NCI-H187 (cell line): ENCODE data around the gene DOK7.
"Not testable (repeated sequence)": the region's sequence is repeated elsewhere in the genome, so short reads cannot be mapped to it uniquely, and the experiment has no call there.

Experiments
- DNase-seq, 2 experiments: peaks; one replicate each; lab custom pipeline; 2025; lab: John Stamatoyannopoulos, UW

DOK7 gene

GRCh38 chr4:3508542-3508941 is 45.4 kb downstream of the DOK7 start:
- no peak for DNase-seq

DNA sequence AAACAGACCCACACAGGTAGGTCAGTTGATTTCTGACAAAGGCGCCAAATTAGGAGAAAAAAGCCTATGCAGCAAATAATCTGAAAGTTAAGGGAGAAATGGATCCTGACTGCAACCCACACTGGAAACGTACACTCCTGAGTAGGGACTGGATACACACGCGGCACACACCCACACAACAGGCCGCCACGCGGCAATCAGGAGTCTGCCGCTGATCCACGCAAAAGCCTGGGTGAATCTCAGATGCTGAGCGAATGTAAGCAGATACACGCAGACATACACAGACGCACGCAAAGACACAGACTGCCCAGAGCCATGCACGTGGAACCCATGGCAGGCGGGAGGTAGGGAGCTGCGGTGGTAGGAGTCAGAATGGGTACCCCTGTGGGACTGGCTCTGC is 47.4 kb downstream of the DOK7 start:
- DNase-seq: no peak

GRCh38 chr4:3511187-3511586 is 48.1 kb downstream of the DOK7 start:
- no peak for DNase-seq

DNA sequence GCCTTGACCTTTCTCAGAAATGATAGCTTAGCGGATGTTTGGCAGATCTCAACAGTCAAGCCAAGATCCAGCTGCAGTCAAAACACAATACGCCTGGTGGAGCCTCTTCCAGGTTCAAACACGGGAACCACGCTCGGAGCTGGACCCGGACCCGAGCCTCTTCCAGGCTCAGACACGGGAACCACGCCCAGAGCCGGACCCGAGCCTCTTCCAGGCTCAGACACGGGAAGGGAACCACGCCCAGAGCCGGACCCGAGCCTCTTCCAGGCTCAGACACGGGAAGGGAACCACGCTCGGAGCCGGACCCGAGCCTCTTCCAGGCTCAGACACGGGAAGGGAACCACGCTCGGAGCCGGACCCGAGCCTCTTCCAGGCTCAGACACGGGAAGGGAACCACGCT is 48.5 kb downstream of the DOK7 start:
- DNase-seq: not testable (repeated sequence)

GRCh38 chr4:3512279-3512678 is 49.2 kb downstream of the DOK7 start:
- DNase-seq: no peak

DNA sequence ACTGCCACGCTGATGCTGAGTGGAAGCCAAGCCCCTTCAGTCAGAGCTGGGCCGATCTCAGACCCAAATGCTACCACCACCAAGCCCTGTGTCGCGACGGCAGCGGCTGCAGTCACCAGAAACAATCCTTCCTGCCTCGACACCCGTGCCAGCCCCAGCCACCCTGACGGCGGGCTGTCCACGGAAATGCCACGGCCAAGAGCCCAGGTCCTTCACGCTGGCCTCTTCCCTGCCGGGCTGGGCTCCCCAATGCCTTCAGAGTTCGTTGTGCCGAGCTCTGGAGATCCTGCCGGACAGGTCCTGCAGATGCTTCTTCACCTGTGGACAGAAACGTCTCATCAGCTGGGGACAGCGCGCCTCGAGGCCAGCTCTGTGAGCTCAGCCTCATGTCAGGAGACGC is 49.6 kb downstream of the DOK7 start:
- DNase-seq: no peak

DNA sequence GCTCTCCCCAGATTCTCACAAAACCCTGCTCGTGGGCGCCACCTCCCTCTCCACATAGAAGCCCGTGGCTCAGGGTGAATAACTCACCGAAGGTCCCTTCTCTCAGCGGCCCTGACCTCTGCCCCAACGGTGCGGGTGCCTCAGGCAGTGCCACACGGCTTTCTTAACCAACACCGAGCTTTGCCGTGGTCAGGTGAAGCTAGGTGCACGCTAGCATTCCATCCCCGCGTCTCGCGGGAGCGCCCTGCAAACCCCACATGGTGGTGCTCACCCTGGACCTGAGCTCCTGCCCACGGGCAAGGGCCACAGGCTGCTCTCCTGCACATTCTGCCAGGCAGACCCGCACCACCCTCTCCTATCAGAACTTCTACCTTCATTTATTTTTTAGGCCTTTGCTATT is 50.7 kb downstream of the DOK7 start:
- no peak for DNase-seq

- DNase-seq: no peak
These were observed 51.2 kb downstream of the DOK7 start for GRCh38 chr4:3514221-3514780.

GRCh38 chr4:3514806-3515501 is 51.8 kb downstream of the DOK7 start:
- DNase-seq: no peak

GRCh38 chr4:3515646-3516045 is 52.5 kb downstream of the DOK7 start:
- DNase-seq: no peak

DNA sequence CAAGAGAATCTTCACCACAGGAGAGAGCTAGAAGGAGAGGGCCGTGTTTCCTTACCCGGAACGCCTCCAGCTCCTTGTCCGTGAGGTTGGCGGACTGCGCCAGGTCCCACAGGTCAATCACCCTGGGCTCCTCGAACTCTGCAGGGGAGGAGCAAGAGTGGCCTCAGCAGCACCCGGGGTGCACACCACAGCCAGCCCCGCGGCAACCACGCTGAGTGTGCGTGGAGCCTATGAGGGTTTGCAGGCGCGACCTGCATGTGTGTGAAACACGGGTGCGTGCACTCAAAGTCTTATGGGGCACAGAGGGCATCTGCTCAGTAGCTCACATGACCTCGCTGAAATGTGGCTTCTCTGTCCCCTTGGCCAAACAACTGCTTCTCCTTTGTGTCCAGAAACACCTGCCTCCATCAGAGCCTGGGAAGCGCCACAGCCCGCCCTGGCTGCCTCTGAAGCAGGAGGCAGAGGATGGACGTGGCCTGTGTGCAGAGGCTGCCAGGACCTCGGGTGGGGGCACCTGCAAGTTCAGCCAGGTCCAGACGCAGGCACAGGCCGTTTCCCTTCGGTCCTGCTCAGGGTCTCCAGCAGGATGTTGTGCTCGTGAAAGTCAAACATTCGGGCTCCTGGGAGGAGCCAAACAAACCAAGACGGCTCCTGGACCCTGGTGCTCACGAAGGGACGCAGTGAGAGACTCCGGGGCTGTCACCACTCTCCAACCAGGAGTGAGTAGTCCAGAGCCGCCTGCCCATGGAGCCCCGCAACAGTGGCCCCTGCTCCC is 53.1 kb downstream of the DOK7 start:
- no peak for DNase-seq

DNA sequence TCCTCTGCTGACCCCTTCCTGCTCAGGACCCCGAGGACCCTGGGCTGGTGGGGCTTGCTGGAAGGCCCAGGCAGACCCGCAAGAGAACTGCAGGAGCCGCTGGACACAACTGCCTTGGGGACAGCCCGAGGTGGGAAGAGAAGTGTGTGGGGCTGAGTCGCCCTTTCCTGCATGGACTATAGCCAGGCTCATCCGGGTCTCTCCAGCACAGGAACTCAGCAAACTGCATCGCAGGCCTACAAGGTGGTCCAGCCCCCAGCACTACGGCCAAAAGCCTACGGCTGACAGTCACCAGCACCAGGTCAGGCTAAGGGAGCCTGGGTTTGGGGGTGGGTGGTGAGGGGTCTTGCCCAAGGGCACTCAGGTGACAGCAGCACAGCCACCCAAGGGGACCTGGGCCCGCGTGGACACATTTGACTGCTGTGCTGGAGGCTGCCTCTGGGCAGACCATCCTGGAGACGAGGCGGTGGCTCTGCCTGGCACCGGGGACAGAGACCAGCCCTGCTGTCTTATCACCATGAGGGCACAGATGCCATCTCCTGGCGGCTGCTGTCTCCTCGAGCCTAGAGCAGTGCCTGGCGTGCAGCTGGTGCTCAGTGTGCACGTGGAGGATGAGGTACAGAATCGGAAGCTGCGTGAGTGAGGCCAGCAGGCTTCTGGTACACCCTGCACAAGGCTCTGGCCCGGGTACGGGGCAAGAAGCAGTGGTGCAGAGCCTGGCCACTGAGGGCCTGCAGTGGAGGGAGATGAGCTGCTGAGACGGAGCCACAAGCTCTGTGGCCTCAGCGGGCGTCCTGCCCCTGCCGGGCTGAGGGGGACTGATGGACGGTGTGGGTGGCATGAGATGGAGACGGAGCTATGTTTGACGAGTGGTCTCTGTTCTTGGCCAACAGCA is 54.0 kb downstream of the DOK7 start:
- no peak for DNase-seq

DNA sequence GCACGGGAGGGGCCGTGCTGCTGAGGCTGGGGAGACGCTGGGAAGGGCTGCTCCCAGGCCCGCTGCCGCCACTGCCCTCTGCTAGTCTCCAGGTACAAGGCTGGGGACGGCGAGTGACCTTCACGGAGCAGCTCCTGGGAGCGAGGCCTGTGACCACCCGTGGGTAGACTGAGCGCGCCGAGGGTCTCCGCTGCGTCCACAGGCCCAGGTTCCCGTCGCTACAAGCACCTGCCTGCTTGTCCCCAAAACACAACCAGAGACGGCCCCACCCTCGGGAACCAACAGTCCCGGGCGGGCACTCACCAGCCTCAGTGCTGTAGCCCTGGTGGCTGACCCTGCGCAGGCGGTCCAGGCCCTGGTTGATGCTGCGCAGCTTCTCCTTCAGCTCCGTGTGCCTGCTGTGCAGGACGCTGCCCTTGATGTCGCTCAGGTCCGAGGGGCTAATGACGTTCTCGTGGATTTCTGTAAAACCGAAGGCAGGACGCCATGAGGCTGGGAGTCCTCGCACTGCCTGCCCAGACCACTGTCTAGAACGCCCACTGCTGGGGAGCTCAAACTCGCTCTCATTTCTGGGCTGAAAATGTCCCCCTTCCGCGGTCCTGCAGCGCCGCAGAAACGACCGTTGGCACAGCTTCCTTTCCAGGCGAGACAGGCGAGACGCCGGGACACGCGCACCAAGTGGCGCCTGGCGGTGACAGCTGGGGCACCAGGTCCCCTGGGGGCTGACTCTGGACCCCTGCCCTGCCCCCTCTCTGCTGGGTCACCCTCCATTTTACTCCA is 54.8 kb downstream of the DOK7 start:
- no peak for DNase-seq

- DNase-seq: no peak
These were observed 55.4 kb downstream of the DOK7 start for GRCh38 chr4:3518511-3518880.

DNA sequence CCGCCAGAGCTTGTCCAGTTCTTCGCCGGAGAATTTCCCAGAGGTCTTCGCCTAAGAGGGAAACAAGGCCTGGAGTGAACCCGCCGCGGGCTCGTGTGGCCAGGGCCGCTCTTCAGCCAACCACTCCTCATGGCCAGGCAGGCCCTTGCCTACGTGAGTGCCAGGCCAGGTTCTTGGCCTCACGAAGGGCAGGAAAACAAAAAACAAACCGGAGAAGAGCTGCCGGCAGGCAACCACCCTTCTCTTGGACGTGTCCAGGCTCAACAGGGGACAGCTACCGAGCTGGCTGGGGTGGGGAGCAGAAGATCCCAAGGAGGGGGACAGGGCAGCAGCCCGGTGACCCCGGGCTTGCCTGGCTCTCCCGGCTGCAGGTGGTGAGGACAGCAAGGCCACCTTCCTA is 55.8 kb downstream of the DOK7 start:
- no peak for DNase-seq

DNA sequence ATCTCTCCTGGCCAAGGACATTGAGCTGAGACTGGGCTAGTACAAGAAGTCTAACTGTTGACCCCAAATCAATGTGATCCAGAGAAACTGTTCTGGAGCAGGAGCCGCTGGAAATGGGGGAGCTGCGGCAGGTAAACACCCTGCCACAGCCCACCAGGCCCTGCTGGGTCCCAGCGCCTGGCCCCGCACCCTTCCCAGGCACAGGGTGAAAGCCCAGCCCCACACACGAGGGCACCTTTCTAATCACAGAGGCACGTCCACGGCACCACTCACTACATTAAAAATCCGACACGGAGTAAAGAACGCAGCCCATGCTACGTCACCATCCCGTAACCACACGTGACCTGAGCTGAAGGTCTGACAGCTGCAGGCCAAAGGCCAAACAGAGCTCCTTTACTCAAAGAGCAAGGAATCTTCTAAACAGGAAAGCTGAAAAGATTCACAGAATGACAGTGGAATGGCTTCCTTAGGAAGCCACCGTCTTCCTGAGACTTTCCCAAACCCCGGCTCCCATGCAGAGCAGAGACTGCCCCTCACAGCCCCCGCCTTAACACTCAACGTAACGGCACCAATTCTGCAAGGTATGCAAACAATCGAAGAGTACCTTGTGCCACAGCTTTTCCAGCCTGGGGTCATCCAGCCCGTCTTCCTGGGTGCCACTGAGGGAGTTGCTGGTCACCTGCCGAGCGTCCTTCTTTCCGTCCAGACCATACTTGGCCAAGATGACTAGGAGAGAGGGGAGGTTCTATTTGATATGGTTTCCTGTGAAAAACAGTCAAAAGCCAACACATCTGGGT is 56.6 kb downstream of the DOK7 start:
- DNase-seq: no peak

DNA sequence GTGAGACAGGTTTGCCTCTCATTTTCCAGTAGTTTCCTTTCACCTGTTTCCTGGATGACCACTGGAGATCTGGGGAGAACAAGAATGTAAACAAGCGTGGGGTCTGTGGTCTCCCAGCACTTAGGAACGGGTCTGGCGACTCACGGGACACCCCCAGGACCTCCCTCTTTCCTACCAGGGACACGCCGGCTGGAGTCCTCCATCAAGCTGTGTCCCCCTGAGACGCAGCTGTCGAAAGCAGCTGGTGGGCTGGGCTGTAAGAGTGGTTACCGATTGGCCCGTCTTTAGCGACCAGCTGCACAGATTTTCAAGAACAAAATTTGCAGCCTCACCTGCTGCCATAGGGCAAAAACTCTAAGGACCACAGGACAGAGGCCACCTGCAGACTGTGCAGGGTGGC is 57.2 kb downstream of the DOK7 start:
- no peak for DNase-seq

DNA sequence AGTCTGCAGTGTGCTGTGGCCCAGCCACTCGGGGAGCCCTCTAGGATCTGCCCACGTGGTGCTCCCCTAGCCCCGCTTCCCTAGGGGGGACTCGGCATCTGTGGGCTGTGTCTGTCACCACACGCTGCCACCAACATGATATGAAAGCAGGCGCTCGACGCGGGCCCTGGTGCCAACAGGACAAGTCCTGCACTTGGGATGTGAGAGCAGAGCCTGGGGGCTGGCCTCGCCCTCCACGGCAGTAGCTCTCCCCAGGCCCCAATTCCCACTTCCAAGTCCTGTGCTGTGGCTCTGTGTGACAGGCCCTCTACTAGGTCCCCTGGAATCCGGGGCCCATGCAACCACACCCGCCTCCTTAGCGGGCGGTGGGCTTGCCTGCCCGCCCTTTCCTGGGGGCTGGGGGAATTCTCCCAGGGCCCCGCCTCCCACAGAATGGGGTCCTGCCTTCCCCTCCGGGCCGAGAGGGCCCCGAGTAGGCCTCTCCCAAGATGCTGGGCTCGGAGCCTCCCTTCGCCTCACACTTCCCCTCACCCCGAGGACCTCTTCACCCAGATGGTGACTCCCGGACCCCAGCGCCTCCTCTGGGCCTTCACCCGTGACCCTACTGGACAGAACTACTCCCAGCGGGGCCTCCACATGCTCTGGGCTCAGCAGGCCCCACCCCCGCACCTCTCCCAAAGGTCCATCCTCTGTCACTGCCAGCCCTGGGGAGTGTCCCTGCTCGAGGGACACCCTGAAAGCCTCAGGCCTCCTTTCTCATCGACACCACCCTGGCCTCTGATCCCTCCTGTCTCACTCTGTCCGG is 57.9 kb downstream of the DOK7 start:
- no peak for DNase-seq

DNA sequence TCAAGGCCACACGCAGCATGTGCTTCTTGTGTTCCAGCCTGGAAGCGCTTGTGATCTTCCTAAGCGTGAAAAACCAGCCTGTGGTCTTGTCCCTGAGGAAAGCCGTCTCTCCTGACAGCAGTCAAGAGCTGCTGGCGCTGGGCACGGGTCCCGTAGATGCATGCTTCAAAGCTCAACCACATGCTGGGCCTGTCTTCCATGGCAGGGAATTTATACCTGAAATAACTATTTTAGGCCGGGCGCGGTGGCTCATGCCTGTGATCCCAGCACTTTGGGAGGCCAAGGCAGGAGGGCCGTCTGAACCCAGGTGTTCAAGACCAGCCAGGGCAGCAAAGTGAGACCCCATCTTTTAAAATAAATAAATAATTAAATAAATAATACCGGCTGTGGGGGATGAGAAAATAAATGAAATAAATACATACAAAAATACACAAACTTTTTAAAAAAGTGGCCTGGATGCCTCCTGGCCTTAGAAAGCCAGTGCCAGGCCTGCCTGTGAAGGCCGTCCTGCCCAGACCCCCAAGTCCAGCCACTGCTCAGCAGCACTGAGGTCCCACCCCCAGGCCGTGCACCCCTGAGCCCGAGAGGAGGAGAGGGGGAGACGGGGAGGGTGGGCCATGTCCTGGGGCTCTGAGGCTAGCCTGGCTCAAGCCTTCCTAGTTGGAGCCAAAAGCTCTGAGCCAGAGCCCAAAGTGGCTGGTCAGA is 58.7 kb downstream of the DOK7 start:
- no peak for DNase-seq

GRCh38 chr4:3522326-3522640 is 59.2 kb downstream of the DOK7 start:
- no peak for DNase-seq
